Mucosa of rectum (tissue), 2 donors: ENCODE measurements around the gene CPNE1.
"Not testable (repeated sequence)": the region's sequence is repeated elsewhere in the genome, so short reads cannot be mapped to it uniquely, and the experiment has no call there.

ENCODE experiments used
- H3K27ac ChIP-seq, 2 donors: one replicate each; pipeline ENCODE4 v1.7.0; 2013; ENCODE audit warnings: inconsistent platforms in 2 of 2, low read depth in 2 of 2, low read length in 2 of 2
- H3K27me3 ChIP-seq, 2 donors: one replicate each; pipeline ENCODE4 v1.7.0; 2013; ENCODE audit warnings: low read length in 2 of 2; ENCODE audit not compliant: control insufficient read depth in 2 of 2, insufficient read depth in 2 of 2
- H3K36me3 ChIP-seq, 2 donors: one replicate each; pipeline ENCODE4 v1.7.0; 2013; ENCODE audit warnings: low read length in 2 of 2; ENCODE audit not compliant: control insufficient read depth in 2 of 2, insufficient read depth in 2 of 2
- H3K4me1 ChIP-seq, 2 donors: one replicate each; pipeline ENCODE4 v1.7.0; 2013; ENCODE audit warnings: low read length in 2 of 2, mild to moderate bottlenecking in 1 of 2; ENCODE audit not compliant: control insufficient read depth in 2 of 2, insufficient read depth in 2 of 2
- H3K4me3 ChIP-seq, 2 donors: one replicate each; pipeline ENCODE4 v1.7.0; 2013; ENCODE audit warnings: low read length in 2 of 2
- H3K9ac ChIP-seq, 2 donors: one replicate each; pipeline ENCODE4 v1.7.0; 2013; ENCODE audit warnings: low read length in 2 of 2, low read depth in 1 of 2, mild to moderate bottlenecking in 1 of 2
- H3K9me3 ChIP-seq, 2 donors: one replicate each; pipeline ENCODE4 v1.7.0; 2013; ENCODE audit warnings: low read length in 2 of 2; ENCODE audit not compliant: control insufficient read depth in 2 of 2
- donor health status: healthy.
- donor health status: Normal muscosa, but diverticular disease.

CPNE1 gene

DNA sequence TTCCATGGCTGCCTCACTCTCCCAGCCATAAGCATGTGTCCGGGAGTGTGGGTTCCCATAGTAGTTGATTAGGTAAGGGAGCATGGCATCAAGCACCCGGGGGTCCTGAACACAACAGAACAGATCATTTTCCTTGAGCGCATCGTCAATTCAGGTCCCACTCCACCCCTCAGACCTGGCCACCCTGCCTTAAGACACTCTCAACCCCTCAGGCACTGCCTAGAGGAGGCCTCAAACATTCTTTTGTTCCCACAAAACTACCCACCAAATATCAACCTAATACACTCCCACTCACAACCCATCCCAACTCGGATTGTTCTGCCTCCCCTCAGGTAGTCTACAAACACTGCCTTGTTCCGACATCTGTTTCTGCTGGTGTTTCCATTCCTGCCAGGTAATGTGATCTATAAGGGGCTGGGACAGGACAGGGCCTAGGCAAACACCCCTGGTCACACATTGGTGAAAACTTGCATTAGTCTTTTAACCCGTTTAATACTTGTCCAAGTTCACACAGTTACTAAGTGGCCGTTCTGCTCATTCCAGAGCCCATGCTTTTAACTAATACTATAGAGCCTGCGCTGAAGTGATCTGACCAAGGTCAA, 33.1 kb upstream of the CPNE1 start:
- H3K27ac ChIP-seq, result no peak overlapping the region
- peak overlapping the region; percentile 93 to 98 for H3K9ac ChIP-seq
- no peaks in the 10 kb centered on the region for H3K9me3 ChIP-seq
- H3K36me3 ChIP-seq, result peaks cover 20 to 24% of the 10 kb centered on the region in 2 donors
- no peaks in the 10 kb centered on the region for H3K27me3 ChIP-seq
- peaks cover 18 to 20% of the 10 kb centered on the region in 2 donors for H3K4me1 ChIP-seq
- H3K4me3 ChIP-seq, result peak overlapping the region; percentile 94 to 99

DNA sequence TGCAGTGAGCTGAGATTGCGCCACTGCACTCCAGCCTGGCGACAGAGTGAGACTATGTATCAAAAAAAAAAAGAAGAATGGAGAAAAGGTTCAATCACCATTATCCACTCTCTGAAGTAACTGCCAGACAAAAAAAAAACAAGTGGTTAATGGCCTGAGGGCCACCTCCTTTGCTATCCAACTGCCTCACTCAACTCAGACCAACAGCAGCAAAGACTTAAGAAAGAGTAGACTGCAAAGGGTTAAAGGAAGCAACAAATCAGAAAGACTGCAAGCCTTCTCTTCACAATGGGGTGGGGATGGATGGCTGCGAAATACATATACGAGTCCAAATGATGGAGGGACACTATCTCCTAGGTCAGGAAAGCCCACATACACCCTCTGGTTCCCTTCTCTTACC, 31.3 kb upstream of the CPNE1 start:
- Histone ChIP-seq H3K4me3 (no peak overlapping the region), H3K27me3 (no peaks in the 10 kb centered on the region), H3K4me1 (peaks cover 18 to 20% of the 10 kb centered on the region in 2 donors), H3K27ac (no peak overlapping the region), H3K9ac (no peak overlapping the region), H3K9me3 (no peaks in the 10 kb centered on the region), H3K36me3 (peaks cover 14 to 23% of the 10 kb centered on the region in 2 donors)

DNA sequence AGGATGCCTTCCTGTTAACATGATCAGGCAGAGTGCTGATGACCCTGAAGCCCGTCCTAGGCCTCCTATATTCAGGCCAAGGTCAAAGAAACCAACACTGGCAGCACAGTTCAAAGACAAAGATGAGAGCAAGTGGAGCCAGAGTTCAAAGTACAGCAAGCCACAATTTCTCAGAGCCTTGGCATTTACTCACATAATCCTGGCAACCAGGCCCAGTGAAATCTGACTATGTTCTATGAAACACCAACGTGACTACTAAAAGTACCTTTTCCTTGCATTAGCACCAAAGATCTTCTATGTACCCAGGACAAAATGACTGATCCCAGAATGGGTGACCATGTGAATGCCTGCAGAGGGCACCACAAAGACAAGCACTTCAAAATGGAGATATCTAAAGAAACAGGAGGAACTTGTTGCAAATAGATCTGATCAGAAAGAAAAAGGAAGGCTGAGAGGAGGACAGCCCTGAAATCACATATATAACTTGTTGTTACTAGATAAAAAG, 30.6 kb upstream of the CPNE1 start:
- Histone ChIP-seq H3K27ac (no peak overlapping the region), H3K9ac (no peak overlapping the region), H3K9me3 (no peaks in the 10 kb centered on the region), H3K4me3 (no peak overlapping the region), H3K36me3 (peaks cover 16 to 26% of the 10 kb centered on the region in 2 donors), H3K27me3 (no peaks in the 10 kb centered on the region), H3K4me1 (peaks cover 14 to 15% of the 10 kb centered on the region in 2 donors)

DNA sequence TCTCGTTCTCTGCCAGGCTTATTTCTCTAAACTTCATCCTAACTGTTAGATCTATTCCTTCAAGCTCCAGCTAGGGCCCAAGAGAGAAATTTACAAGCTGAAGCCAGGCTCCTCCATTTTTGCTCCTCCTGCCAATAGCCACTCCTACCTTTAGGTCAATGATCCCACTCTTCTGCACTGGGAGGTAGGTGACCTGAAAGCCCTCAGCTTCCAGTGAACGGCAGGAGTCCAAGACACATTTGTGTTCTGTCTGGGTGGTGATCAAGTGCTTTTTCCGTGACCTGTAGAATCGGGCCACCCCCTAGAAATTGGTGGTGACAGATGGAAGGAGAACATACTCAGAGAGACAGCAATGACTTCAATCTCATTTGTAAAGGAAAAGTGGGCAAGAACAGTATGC, 25.6 kb upstream of the CPNE1 start:
- H3K4me1 ChIP-seq, result no peaks in the 10 kb centered on the region
- peaks cover 21 to 32% of the 10 kb centered on the region in 2 donors for H3K36me3 ChIP-seq

DNA sequence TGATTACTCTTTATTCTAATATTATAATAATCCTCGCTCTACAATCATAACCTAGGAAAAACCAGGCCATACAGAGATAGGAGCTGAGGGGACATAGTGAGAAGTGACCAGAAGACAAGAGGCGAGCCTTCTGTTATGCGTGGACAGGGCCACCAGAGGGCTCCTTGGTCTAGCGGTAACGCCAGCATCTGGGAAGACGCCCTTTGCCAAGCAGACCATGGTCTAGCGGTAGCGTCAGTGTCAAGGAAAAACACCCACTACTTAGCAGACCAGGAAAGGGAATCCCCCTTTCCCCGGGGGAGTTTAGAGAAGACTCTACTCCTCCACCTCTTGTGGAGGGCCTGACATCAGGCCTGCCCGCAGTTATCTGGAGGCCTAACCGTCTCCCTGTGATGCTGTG, 22.2 kb upstream of the CPNE1 start:
- peaks cover 19 to 23% of the 10 kb centered on the region in 2 donors for H3K36me3 ChIP-seq
- H3K27ac ChIP-seq, H3K4me3 ChIP-seq, H3K9me3 ChIP-seq, H3K9ac ChIP-seq, H3K27me3 ChIP-seq, H3K4me1 ChIP-seq: not testable (repeated sequence)

More for the DNA sequence above, 25.6 kb upstream of the CPNE1 start:
- no peak overlapping the region for H3K4me3 ChIP-seq
- H3K27ac ChIP-seq, result no peak overlapping the region
- H3K27me3 ChIP-seq, result no peaks in the 10 kb centered on the region
- H3K9ac ChIP-seq, result no peak overlapping the region
- no peaks in the 10 kb centered on the region for H3K9me3 ChIP-seq

DNA sequence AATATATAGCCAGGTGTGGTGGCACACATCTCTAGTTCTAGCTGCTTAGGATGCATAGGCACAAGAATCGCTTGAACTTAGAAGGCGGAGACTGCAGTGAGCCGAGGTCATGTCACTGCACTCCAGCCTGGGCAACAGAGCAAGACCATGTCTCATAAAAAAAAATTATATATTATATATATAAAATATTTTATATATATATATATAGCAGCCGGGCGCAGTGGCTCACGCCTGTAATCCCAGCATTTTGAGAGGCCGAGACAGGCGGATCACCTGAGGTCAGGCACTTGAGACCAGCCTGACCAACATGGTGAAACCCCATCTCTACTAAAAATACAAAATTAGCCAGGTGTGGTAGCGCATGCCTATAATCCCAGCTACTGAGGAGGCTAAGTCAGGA, 20.7 kb upstream of the CPNE1 start:
- not testable (repeated sequence) for H3K4me1 ChIP-seq, H3K27me3 ChIP-seq, H3K27ac ChIP-seq, H3K4me3 ChIP-seq, H3K9me3 ChIP-seq, H3K9ac ChIP-seq
- peaks cover 20 to 23% of the 10 kb centered on the region in 2 donors for H3K36me3 ChIP-seq

DNA sequence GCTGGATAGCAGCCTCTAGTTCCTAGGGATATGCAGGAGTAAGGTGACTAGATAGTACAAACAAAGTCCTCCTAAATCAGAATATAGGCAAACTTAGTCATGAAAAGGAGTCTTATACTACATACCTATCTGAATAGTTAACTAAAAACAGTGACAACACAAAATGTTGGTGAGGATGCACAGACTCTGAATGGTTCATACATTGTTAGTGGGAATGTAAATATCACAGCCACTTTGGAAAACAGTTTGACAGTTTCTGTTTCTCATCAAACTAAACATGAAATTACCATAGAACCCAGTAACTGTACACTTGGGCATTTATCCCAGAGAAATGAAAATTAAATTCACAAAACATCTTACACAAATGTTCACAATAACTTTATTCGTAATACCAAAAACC, 17.3 kb upstream of the CPNE1 start:
- Histone ChIP-seq H3K4me1 (no peaks in the 10 kb centered on the region), H3K4me3 (no peak overlapping the region), H3K27me3 (no peaks in the 10 kb centered on the region), H3K36me3 (peaks cover 9 to 10% of the 10 kb centered on the region in 2 donors), H3K9ac (no peak overlapping the region), H3K9me3 (no peaks in the 10 kb centered on the region), H3K27ac (no peak overlapping the region)

DNA sequence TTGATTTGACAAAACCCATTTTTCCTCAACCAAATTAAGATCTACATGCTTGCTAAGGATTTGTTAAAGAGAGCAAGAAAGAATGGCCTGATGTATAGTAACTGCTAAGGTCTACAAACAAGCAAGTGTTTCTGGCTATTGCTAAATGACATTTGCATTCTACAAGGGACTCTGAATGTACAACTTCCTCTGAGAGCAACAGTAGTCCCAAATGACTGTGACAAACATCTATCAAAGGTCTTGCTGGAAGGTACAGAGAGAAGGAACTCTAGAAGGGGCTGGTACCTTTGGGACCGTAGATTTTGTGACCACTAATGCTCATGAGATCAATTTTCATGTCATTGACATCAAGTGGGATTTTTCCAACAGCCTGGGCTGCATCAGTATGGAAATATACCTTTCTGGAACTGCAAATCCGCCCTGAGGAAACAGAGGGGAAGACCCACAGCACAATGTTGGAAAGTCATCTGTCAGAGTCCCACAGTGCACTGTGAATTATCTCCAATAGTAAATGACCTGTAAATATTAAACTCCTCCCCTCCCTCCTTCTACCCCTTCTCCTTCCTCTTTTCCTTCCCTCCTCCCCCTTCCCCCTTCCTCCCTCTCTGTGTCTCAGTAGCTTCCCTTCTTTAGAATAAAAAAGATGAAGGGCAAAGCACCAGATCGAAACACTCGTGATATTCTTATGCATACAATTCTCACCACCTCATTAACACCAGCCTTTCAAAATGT, 15.9 kb upstream of the CPNE1 start:
- Histone ChIP-seq H3K9me3 (no peaks in the 10 kb centered on the region), H3K4me3 (no peak overlapping the region), H3K4me1 (no peaks in the 10 kb centered on the region), H3K27ac (no peak overlapping the region), H3K36me3 (peaks cover 7 to 8% of the 10 kb centered on the region in 2 donors), H3K27me3 (no peaks in the 10 kb centered on the region), H3K9ac (no peak overlapping the region)

DNA sequence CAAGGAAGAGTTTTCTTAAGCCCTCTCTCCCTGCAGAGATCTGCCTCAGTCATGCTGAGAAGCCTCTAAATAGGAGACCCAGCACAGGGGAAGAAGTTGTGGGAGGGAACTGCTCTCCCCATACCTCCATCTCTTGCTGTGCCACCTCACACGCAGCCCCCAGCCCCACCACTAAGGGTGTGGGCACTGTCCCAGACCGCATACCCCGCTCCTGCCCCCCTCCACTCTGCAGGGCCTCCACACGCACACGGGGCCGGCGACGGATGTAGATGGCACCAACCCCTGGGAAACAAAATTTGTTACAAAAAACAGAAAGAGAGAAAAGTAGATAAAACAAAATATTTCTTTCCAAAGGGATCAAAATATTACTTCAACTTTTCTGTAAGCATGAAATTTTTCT, 10.2 kb upstream of the CPNE1 start:
- no peak overlapping the region for H3K4me3 ChIP-seq
- no peaks in the 10 kb centered on the region for H3K9me3 ChIP-seq
- no peak overlapping the region for H3K27ac ChIP-seq
- H3K27me3 ChIP-seq, result no peaks in the 10 kb centered on the region
- no peaks in the 10 kb centered on the region for H3K4me1 ChIP-seq
- no peak overlapping the region for H3K9ac ChIP-seq
- peaks cover 31% of the 10 kb centered on the region in 2 donors for H3K36me3 ChIP-seq

DNA sequence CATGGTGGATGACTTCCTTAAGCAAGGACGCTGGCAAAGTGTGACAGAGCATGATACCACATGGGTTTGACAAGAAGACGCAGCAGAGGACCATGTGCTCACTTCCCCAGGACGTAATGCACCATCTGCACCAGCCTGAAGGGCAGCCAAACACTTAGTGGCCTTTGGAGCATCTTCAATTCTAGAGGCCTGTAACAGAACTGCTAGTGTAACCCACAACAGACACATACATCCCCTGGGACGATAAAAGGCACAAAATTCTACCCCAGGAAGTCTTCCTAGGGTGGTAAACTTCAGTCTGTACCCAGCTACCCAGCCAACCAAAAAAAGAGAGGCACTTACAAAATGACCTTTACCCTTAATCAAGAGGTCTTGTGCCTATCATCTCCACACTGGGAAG, 9.2 kb upstream of the CPNE1 start:
- H3K9me3 ChIP-seq, result no peaks in the 10 kb centered on the region
- H3K27me3 ChIP-seq, result no peaks in the 10 kb centered on the region
- H3K4me1 ChIP-seq, result no peaks in the 10 kb centered on the region
- H3K36me3 ChIP-seq, result peaks cover 39% of the 10 kb centered on the region in 2 donors
- H3K9ac ChIP-seq, result no peak overlapping the region
- no peak overlapping the region for H3K4me3 ChIP-seq
- no peak overlapping the region for H3K27ac ChIP-seq
